DMS53 treated with DMSO at 0.1 percent for 48 hours (cell line): Measurements from ENCODE around the gene UMODL1.
"Not testable (repeated sequence)": the region's sequence is repeated elsewhere in the genome, so short reads cannot be mapped to it uniquely, and the experiment has no call there.

Experiments
- DNase-seq: peaks from one replicate; lab custom pipeline; 2025; ENCODE audit not compliant: unreplicated experiment; lab: John Stamatoyannopoulos, UW

Gene UMODL1

DNA sequence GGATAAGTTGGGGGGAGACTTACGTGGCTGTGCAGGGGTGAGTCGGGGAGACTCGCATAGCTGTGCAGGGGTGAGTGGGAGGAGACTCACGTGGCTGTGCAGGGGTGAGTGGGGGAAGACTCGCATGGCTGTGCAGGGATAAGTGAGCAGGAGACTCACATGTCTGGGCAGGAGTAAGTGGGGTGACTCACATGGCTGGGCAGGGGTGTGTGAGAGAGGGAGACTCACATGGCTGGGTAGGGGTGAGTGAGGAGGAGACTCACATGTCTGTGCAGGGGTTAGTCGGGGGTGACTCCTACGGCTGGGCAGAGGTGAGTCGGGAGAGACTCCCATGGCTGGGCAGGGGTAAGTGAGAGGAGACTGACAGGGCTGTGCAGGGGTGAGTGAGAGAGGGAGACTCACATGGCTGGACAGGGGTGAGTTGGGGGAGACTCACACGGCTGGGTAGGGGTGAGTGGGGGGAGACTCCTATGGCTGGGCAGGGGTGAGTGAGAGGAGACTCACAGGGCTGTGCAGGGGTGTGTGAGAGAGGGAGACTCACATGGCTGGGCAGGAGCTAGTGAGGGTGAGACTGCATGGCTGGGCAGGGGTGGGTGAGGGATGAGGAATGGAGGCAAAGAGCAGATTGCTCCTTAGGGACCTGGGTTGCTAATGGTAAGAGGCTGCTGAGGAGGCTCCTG is 91.9 kb downstream of the UMODL1 start:
- no peak for DNase-seq

GRCh38 chr21:42163511-42163863 is 92.4 kb downstream of the UMODL1 start:
- no peak for DNase-seq

GRCh38 chr21:42164064-42164789 is 93.1 kb downstream of the UMODL1 start:
- DNase-seq: peak; percentile 8

GRCh38 chr21:42164818-42165217 is 93.7 kb downstream of the UMODL1 start:
- DNase-seq: no peak

DNA sequence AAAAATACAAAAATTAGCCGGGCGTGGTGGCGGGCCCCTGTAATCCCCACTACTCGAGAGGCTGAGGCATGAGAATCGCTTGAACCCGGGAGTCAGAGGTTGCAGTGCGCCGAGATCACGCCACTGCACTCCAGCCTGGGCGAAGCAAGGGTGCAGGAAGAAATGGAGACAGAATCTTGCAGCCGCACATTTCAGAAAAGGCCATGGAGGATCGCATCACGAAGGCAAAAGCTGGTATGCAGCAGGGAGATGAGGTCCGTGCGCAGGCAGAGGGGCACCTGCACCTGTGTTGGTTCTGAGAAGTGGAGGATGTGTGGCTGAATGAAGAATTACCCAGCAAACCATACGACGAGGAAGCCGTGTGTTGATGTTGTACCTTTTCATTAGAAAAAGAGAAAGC is 94.8 kb downstream of the UMODL1 start:
- DNase-seq: no peak

DNA sequence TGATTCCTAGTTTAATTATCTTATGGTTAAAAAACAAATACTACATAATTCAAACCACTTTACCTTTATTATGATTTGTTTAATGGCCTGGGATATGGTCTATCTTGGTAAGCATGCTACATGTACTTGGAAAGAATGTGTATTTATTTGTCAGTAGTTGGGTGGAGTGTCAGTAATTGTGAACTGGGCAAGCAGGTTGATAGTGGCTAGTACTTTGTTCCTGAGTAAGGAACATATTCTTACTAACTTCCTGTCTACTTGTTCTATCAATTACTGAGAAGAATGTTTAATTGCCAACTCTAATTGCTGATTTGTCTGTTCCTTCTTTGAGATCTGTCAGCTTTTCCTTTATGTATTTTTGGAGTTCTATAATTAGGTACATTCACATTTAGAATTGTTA is 98.6 kb downstream of the UMODL1 start:
- DNase-seq: no peak

GRCh38 chr21:42171091-42172053 is 100.3 kb downstream of the UMODL1 start:
- no peak for DNase-seq

- no peak for DNase-seq
Measured at GRCh38 chr21:42172596-42173483, 101.7 kb downstream of the UMODL1 start.

- DNase-seq: no peak
Measured at GRCh38 chr21:42174173-42174572, 103.1 kb downstream of the UMODL1 start.

DNA sequence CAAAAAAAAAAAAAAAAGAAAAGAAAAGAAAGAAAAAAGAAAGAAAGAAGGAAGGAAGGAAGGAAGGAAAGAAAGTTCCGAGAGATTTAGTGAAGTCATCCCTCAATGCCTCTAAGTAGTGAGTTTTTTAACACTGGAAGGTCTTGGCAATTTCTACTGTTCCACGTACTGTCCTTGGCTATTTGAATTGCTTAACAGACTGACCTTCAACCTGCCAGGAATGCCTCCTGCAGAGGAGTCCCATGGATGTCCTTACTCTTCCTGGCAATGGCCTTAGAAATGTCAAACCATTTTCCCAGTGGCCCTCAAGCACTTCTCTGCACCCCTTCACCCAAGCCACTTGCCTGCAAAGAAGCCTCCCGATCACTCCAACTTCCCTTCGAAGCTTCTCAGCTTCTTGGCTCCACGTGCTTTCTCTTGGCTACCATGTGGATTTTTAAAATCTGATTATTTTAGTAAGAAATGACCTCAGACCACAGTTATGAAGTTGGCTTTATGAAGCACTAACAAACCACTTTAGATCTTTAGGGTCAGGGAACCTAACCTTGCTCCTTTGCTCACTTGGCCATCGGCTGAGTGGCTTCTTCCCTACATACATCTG is 104.1 kb downstream of the UMODL1 start:
- DNase-seq: no peak

- no peak for DNase-seq
Measured at GRCh38 chr21:42176859-42177258, 105.7 kb downstream of the UMODL1 start.

DNA sequence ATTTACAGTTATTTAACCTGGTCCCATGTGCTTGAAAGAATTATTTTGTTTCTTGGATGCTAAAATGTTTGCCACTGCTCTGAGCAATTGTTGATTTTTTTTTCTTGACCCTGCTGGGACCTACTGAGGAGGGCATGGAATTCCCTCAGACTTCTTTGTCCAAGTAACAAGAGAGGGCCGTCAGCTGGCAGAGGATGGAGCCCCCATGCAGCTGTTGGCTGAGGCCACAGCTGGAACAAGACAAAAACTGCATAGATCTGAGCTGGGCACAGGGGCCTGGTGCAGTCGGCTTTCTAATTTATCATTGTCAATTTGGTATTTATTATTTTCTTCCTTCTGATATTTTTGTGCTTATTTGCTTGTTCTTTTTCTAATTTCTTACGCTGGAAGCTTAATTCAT is 108.2 kb downstream of the UMODL1 start:
- DNase-seq: no peak

DNA sequence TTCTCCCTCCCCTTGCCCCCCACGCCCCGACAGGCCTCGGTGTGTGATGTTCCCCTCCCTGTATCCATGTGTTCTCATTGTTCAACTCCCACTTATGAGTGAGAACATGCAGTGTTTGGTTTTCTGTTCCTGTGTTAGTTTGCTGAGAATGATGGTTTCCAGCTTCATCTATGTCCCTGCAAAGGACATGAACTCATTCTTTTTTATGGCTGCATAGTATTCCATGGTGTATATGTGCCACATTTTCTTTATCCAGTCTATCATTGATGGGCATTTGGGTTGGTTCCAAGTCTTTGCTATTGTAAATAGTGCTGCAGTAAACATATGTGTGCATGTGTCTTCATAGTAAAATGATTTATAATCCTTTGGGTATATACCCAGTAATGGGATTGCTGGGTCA is 108.9 kb downstream of the UMODL1 start:
- not testable (repeated sequence) for DNase-seq

DNA sequence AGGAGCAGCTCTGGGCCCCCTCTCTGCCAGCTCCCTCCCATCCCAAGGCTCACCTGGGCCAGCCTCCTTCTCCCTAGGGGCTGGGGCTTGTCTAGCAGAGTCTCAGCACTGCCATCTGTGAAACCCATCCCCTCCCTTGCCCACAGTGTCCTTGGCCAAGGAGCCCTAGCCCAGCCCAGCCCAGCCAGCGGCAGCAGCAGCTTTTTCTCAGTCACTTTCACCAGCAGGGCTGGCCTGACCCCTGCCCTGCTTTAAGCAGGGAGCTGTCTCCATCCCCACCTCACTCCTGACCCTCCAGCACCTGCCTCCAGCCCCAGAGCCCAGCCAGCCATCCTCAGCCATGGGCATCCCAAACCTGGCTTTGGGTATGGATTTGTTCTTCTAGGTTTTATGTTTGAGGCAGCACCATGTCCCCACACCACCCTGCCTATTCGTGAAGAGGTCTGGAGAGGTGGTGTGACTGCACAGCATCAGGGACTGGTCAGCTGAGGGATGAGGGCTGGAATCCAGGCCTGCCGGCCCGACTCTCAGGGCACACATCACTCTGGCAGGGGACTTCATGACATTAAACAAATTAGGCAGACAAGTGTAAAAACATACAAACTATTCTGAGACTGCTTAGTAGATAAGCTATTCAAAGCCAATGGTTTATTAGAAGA is 111.7 kb downstream of the UMODL1 start:
- DNase-seq: no peak

- DNase-seq: no peak
Measured at GRCh38 chr21:42183374-42184266, 112.5 kb downstream of the UMODL1 start.

GRCh38 chr21:42186591-42186990 is 115.5 kb downstream of the UMODL1 start:
- no peak for DNase-seq

DNA sequence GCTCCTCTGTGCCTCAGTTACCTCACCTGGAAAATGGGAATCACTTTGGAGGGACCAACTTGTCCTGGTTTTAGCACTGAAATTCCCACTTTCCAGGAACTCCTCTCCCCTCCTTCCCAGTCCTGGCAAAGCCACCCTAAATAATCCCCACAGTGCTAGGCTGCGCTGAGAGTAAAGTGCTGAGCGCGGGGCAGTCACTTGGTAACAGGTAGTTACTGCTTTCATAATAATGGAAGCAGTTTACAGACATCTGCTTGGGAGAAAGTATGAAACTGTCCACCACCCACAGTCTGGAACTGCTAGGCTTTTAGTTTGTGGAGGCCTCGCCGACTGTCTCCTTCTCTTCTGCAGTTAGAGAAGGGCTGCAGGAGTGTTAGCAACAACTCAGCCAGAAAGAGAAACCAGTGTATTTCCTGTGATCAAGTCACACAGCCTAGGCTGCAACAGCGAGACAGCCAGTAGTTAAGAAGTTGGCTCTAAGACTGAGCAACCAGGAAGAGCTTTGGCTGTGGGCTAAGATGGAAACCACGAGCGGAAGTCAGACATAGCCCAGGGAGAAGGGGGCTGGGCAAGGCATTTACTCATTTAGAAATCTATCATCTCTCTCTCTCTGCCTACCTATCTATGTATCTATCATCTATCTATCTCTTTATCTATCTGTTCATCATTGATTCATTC is 117.0 kb downstream of the UMODL1 start:
- DNase-seq: no peak

- no peak for DNase-seq
Measured at GRCh38 chr21:42188663-42189062, 117.5 kb downstream of the UMODL1 start.
